Effector memory CD4-positive, alpha-beta T cell (primary cell): ENCODE results near the gene TSPAN5.
"Not testable (repeated sequence)": the region's sequence is repeated elsewhere in the genome, so short reads cannot be mapped to it uniquely, and the experiment has no call there.

Experiments used
- DNase-seq, 3 donors: peaks; one replicate each; pipeline ENCODE4 v3.0.0-alpha.2; 2020
- H3K27ac ChIP-seq: 2 replicates; pipeline ENCODE4 v1.7.0; 2013; ENCODE audit warnings: mild to moderate bottlenecking, low read length, moderate library complexity; ENCODE audit not compliant: insufficient read depth, poor library complexity, severe bottlenecking
- H3K27me3 ChIP-seq: replicated peaks from 2 replicates; pipeline ENCODE4 v1.7.0; 2013; ENCODE audit warnings: mild to moderate bottlenecking, low read length; ENCODE audit not compliant: insufficient read depth, control insufficient read depth, poor library complexity, severe bottlenecking
- H3K36me3 ChIP-seq: 2 replicates; pipeline ENCODE4 v1.7.0; 2013; ENCODE audit warnings: mild to moderate bottlenecking, low read length, moderate library complexity; ENCODE audit not compliant: control insufficient read depth, insufficient read depth
- H3K4me1 ChIP-seq: 2 replicates; pipeline ENCODE4 v1.7.0; 2013; ENCODE audit warnings: low read length, mild to moderate bottlenecking; ENCODE audit not compliant: control insufficient read depth, insufficient read depth, poor library complexity, severe bottlenecking
- H3K4me3 ChIP-seq: 2 replicates; pipeline ENCODE4 v1.7.0; 2013; ENCODE audit warnings: low read length, low read depth, mild to moderate bottlenecking; ENCODE audit not compliant: insufficient read depth, poor library complexity, severe bottlenecking
- H3K9me3 ChIP-seq: 2 replicates; pipeline ENCODE4 v1.7.0; 2013; ENCODE audit warnings: mild to moderate bottlenecking, low read length, moderate library complexity; ENCODE audit not compliant: control insufficient read depth

The TSPAN5 gene

DNA sequence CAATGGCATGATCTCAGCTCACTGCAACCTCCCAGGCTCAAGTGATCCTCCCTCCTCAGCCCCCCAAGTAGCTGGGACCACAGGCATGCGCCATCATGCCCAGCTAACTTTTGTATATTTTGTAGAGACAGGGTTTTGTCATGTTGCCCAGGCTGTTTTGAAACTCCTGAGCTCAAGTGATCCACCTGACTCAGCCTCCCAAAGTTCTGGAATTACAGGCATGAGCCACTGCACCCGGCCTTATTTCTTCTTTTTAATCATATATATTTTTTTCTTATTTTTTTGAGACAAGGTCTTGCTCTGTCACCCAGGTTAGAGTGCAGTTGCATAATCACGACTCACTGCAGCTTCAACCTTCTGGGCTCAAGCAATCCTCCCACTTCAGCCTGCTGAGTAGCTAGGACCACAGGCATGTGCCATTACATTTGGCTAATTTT lies 184.0 kb downstream of the TSPAN5 start:
- Histone ChIP-seq H3K27me3 (no peaks in the 10 kb centered on the region), H3K36me3 (peaks cover 9% of the 10 kb centered on the region), H3K27ac (no peak overlapping the region), H3K9me3 (no peaks in the 10 kb centered on the region), H3K4me3 (no peak overlapping the region), H3K4me1 (peaks cover 6% of the 10 kb centered on the region)
- no peak for DNase-seq

DNA sequence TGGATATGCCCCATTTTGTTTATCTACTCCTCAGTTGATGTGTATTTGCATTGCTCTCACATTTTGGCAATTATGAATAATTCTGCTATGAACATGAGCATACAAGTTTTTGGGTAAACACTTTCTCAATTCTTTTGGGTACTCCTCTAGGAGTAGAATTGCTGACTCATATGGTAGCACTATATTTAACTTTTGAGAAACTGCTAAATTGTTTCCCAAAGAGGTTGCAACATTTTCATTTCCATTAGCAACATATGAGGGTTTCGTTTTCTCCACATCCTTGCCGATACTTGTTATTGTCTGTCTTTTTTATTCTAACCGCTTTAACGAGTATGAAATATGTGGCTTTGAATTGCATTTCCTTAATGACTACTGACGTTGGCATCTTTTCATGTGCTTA lies 185.4 kb downstream of the TSPAN5 start:
- Histone ChIP-seq H3K4me1 (peaks cover 6% of the 10 kb centered on the region), H3K27me3 (no peaks in the 10 kb centered on the region), H3K4me3 (no peak overlapping the region), H3K36me3 (peaks cover 2% of the 10 kb centered on the region), H3K27ac (no peak overlapping the region), H3K9me3 (no peaks in the 10 kb centered on the region)
- no peak for DNase-seq

GRCh38 chr4:98470831-98471230 lies 187.6 kb downstream of the TSPAN5 start:
- Histone ChIP-seq H3K4me3 (no peak overlapping the region), H3K9me3 (no peaks in the 10 kb centered on the region), H3K4me1 (peaks cover 6% of the 10 kb centered on the region), H3K27ac (no peak overlapping the region), H3K27me3 (no peaks in the 10 kb centered on the region), H3K36me3 (no peaks in the 10 kb centered on the region)
- DNase-seq, result no peak

DNA sequence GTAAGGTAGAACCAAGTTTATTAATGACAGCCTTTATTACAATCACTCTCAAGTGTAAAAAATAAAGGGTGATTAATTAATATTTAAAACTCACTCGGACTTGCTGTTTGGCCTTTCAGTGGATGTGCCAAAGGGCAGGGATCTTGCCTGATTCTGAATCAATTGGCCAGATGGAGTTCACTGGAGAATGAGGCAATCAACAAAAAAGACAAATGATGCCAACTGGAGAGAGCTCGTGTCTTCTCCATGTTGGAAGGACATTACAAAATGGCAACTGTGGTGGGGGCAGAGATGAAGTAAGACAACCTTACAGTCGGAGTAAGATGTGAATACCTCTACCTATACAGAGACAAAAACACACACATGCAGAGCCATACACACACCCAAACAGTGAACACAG lies 188.0 kb downstream of the TSPAN5 start:
- no peak for DNase-seq
- Histone ChIP-seq H3K27ac (no peak overlapping the region), H3K4me1 (peaks cover 6% of the 10 kb centered on the region), H3K36me3 (no peaks in the 10 kb centered on the region), H3K9me3 (no peaks in the 10 kb centered on the region), H3K27me3 (no peaks in the 10 kb centered on the region), H3K4me3 (no peak overlapping the region)

- no peak overlapping the region for H3K27ac ChIP-seq
- H3K4me3 ChIP-seq, result no peak overlapping the region
- H3K36me3 ChIP-seq, result no peaks in the 10 kb centered on the region
- H3K4me1 ChIP-seq, result peaks cover 6% of the 10 kb centered on the region
- H3K27me3 ChIP-seq, result no peaks in the 10 kb centered on the region
- no peaks in the 10 kb centered on the region for H3K9me3 ChIP-seq
- no peak for DNase-seq
Observed at GRCh38 chr4:98469771-98470170, 188.6 kb downstream of the TSPAN5 start.

- H3K4me3 ChIP-seq, result no peak overlapping the region
- H3K27me3 ChIP-seq, result no peaks in the 10 kb centered on the region
- DNase-seq, result no peak
- H3K9me3 ChIP-seq, result no peaks in the 10 kb centered on the region
- no peaks in the 10 kb centered on the region for H3K36me3 ChIP-seq
- H3K4me1 ChIP-seq, result peaks cover 6% of the 10 kb centered on the region
- H3K27ac ChIP-seq, result no peak overlapping the region
Observed at GRCh38 chr4:98468709-98469108, 189.7 kb downstream of the TSPAN5 start.

GRCh38 chr4:98467627-98468072 lies 190.8 kb downstream of the TSPAN5 start:
- no peak overlapping the region for H3K27ac ChIP-seq
- peak overlapping the region; percentile 27 for H3K4me3 ChIP-seq

GRCh38 chr4:98466868-98467599 lies 191.4 kb downstream of the TSPAN5 start:
- Histone ChIP-seq H3K27ac (no peak overlapping the region), H3K27me3 (no peaks in the 10 kb centered on the region), H3K4me3 (no peak overlapping the region), H3K4me1 (peaks cover 6% of the 10 kb centered on the region), H3K9me3 (no peaks in the 10 kb centered on the region), H3K36me3 (no peaks in the 10 kb centered on the region)
- no peak for DNase-seq

More at GRCh38 chr4:98467627-98468072, 190.8 kb downstream of the TSPAN5 start:
- no peaks in the 10 kb centered on the region for H3K36me3 ChIP-seq
- DNase-seq, result peak; percentile 40 to 52 (median 43)
- H3K27me3 ChIP-seq, result no peaks in the 10 kb centered on the region
- H3K9me3 ChIP-seq, result no peaks in the 10 kb centered on the region
- H3K4me1 ChIP-seq, result peaks cover 6% of the 10 kb centered on the region

- DNase-seq, result no peak
Observed at GRCh38 chr4:98462487-98462886, 195.9 kb downstream of the TSPAN5 start.

GRCh38 chr4:98461121-98461865 lies 197.1 kb downstream of the TSPAN5 start:
- not testable (repeated sequence) for H3K36me3 ChIP-seq, H3K9me3 ChIP-seq, H3K4me3 ChIP-seq, H3K27me3 ChIP-seq, H3K4me1 ChIP-seq, H3K27ac ChIP-seq, DNase-seq

More at GRCh38 chr4:98462487-98462886, 195.9 kb downstream of the TSPAN5 start:
- no peak overlapping the region for H3K27ac ChIP-seq
- no peaks in the 10 kb centered on the region for H3K4me1 ChIP-seq
- H3K4me3 ChIP-seq, result no peak overlapping the region
- no peaks in the 10 kb centered on the region for H3K27me3 ChIP-seq
- H3K36me3 ChIP-seq, result no peaks in the 10 kb centered on the region
- H3K9me3 ChIP-seq, result no peaks in the 10 kb centered on the region
